Inferior parietal cortex (tissue), 1 donor: ENCODE measurements around the gene GRIP1.

Source experiments
- DNase-seq: peaks from one replicate; pipeline ENCODE4 v3.0.0-alpha.2; 2016; ENCODE audit errors: extremely low spot score

GRIP1 gene

DNA sequence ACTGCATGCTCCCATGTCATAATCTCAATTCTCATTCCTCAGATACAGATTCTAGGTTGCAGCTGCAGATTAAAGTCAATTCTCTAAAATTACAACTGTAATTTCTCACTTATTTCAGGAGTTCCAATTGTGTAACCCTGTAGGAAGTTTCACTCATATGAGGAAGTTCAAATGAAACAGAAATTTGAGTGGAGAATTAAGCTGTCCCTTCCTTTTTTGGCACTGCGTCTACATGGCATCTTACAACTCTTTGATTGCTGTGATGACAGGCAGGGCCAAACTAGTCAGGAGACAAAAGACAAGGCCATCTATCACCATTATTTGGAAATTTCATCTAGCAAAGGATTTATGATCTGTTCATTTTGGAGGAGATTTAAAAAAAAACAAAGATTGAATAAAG is 13.3 kb upstream of the GRIP1 start:
- DNase-seq: no peak

GRCh38 chr12:66688846-66689439 is 10.1 kb upstream of the GRIP1 start:
- no peak for DNase-seq

- DNase-seq: no peak
Observed at GRCh38 chr12:66684222-66684621, 5.3 kb upstream of the GRIP1 start.

GRCh38 chr12:66683822-66684221 is 4.9 kb upstream of the GRIP1 start:
- no peak for DNase-seq

DNA sequence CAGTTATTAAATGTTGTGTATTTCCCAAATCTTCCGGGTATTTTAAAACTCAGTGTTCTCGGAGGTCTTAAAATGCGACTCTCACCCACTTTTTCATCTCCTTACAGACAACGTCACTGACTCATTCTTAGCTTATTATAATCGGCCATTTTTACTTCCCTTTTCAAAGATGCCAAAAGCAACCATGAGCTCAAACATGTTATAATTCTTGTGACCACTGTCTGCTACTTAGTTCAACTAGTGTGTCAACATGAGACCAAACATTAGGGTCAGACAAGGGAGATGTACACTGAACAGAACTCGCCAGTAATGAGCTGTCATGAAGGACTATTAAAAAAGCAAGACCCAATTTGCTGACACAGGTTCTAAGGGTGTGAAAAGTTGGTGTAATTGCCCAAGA is 4.2 kb upstream of the GRIP1 start:
- DNase-seq: no peak

- DNase-seq: no peak
Observed at GRCh38 chr12:66679461-66680084, 697 bp upstream of the GRIP1 start.

GRCh38 chr12:66676241-66676640 is 2.6 kb downstream of the GRIP1 start:
- DNase-seq: no peak

GRCh38 chr12:66674495-66675122 is 4.3 kb downstream of the GRIP1 start:
- no peak for DNase-seq

DNA sequence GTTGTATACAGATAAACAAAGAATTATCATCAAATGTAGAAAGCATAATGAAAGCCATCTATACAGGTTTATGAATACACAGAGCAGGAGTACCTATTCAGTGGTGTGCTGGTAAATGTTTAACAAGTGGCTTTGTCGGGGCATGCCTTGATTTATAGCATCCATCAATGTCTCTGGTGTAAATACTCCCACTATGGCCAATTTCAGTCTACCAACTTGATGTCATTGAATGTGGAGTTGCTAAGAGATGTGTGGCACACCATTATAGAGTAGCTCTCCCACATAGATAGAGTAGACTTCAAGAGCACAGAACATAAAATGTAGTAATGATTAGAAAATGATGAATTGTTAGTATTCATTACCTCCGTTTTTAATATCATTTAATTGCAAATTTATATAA is 9.3 kb downstream of the GRIP1 start:
- no peak for DNase-seq

DNA sequence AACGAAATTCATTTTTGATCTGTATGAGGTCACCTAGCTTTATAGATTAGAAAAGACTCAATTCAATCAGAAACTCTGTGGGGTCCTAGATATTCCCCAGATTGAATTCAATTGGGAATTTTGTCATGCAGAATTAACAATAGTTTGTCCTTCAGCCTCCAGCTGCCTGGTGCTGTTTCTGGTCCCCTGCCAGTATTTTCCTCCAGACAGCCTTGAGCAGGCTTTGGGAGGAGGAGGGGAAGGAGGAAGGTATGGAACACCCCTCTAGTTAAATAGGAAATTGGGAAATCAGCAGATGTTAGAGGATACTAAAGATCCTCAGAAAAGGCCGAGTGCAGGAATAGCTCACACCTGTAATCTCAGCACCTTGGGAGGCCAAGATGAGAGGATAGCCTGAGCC is 10.6 kb downstream of the GRIP1 start:
- no peak for DNase-seq

- no peak for DNase-seq
Observed at GRCh38 chr12:66667906-66668305, 11.0 kb downstream of the GRIP1 start.

GRCh38 chr12:66666481-66666880 is 12.4 kb downstream of the GRIP1 start:
- DNase-seq: peak; percentile 8

DNA sequence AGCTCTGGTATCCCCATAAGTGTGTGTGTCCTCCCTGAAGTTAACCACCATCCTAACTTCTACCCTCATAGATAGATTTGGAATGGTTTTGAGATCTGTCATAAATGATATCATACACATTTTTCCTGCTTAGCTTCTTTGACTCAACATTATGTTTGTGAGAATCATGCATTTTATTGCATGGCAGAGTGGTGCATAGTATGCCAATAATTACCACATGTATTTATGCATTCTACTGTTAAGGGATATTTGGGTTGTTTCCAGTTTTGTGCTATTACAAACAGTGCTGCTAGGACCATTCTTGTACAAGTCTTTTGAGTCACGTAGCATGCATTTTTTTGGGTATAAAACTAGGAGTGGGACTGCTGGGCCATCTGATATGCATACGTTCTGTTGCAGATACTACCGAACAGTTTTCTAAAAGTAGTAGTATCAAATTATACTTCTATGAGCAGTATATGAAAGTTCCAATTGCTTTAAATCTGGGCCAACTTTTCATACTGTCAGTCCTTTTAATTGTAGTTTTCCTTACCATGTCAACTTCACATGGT is 13.4 kb downstream of the GRIP1 start:
- DNase-seq: no peak

- no peak for DNase-seq
Observed at GRCh38 chr12:66664076-66664475, 14.8 kb downstream of the GRIP1 start.

DNA sequence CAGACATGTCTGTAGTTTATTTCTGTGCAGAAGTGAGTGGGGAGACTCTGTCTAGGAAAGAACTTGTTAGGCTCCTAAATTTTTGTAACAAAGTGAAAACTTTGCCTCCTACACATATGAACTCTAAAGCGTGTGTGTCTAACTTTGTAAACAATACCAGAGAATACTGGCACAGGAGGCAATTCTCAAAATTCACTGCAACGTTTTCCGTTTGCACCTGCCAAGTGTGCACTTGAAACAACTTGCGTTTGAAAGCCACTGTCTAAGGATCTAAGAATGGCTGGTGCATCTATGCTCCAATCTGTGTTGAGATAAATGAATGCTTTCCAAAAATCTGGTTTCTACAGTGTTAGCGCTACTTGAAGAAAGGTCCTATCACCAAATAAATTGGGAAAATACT is 15.3 kb downstream of the GRIP1 start:
- no peak for DNase-seq

DNA sequence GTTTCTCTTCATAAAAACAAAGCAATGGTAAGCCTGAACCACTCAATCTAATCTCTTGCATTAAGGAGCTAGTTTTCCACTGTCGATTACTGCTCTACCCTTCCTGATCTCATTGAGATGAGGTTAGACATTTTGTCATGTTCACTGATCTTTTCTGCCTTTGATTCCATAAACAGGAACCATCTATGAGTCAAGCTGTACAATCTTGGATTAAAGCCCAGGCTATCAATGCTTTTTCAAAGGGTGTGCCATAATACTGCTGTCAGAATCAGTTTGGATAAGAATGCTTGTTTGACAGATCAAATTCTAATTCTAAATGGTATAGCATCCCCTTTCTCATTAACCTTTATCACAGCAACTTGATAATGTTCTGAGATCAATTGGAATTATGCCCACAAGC is 16.1 kb downstream of the GRIP1 start:
- DNase-seq: no peak

DNA sequence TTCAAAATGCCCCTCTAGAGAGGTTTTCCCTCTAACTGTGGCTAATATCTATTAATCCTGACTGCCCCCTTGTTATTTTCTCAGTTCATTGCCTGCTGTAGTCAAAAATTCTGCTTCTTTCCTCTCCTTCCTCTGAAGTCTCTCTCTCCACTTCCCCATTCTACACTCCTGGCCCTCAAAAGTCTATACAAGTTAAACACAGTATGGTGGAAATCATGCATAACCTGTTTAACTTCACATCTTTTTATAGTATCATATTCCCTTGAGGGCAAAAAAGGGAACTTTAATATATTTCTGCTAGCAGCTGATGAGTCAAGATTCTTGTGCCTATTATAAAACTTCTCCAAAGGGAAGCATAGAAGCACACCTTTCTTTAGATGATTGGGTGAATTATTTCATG is 16.7 kb downstream of the GRIP1 start:
- no peak for DNase-seq

DNA sequence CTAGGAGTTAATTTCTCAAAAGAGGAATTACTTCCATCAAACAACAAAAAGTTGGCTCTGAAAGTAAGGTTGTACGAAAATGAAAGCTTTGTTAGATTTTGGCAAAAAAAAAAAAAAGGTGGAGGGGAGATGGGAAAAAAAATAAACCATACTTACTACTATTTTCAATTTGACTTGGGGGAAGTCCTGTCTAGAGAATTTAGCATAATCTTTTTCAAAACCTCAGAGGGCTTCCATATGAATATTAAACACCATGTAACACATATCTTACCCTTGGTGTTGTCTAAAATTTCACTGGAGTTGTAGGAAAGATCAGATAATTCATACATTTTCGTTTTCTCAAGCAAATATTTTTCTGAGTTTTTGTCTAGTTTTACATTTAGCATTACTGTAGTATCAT is 17.5 kb downstream of the GRIP1 start:
- DNase-seq: no peak

DNA sequence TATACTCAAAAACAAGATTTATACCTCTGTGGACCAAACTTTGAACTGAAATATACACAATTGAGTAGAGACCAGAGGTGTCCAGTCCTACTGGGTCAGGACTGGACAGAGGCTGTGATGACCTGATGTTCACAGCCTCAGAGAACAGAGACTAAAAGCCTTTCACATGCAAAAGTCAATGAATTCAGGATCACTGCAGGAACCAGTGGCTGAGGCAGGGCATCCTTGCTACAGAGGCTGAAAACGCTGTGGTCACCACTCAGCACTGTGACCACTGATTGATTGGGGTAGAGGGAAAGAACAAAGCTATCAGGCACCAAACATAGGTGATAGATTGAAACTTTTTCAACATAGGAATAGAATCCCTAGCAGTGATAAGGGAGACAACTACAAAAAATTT is 25.1 kb downstream of the GRIP1 start:
- DNase-seq: no peak

DNA sequence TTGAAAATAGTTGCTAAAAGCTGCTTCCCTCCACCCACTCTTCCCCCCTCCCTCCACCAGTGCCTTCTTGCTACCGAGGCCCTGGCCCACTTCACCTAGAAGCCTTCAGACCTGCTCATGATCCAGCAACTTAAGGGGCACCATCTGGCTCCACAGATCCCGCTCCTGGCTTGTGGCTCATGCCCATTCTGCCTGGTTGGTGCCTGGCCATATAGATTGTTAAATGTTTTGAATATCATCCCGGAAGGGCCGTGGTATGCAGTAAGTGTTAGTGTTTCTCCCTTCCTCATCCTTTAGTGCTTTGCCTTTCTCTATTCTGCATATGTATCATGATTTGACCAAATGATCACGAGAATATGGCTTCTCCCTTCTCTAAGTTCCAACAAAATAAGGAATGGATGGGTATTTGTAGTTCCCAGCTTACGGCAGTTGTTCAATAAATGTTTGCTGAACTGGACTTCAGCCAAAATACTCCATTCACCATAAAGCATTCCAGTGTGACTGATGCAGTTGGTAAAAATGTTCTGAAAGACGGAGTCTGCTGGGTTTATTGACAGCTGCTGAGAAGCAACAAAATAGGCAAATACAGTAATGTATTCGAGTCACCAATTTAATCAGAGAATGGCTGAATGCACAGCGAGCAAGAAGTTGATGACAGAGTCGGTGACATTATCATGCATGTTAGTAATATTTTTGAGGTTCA is 30.7 kb downstream of the GRIP1 start:
- DNase-seq: no peak

GRCh38 chr12:66647034-66647691 is 31.7 kb downstream of the GRIP1 start:
- no peak for DNase-seq

- no peak for DNase-seq
Observed at GRCh38 chr12:66644151-66644550, 34.7 kb downstream of the GRIP1 start.
